ENCODE measurements around the gene GPX3. TPM values are rescaled to one million over a fixed set of nuclear protein-coding genes. Genes with fewer than 3 reads are reported as not detected.

The GPX3 gene
- total and polyA plus RNA-seq, 2 donors (not counting 3 experiments of a cell fraction or from before 2014, with no cell fraction given), result 5.1 to 17.1 TPM

GRCh38 chr5:151036556-151036955 lies 16.2 kb downstream of the GPX3 start:
- no peaks in the 10 kb centered on the region for H3K79me2 ChIP-seq (ENCODE audit: control insufficient read depth, insufficient read depth, low read length)
- intact Hi-C loops (cut with micrococcal nuclease), result no loop called here
- ChIA-PET CTCF (interaction anchor here (1.1 to 2.1 kb wide), 4 partner anchors 13 to 90 kb away, joined by 3 to 9 read pairs (median 4); no protein-coding TSS in a partner anchor), POLR2A (no interaction called here)
- no peak overlapping the region for H3K9ac ChIP-seq (replicated peaks; ENCODE audit: extremely low read depth, insufficient read depth, low read length)
- no peak overlapping the region for H2AFZ ChIP-seq (ENCODE audit: low read depth, low read length)
- no peak overlapping the region for H3K4me3 ChIP-seq (replicated peaks in 1 of 3; ENCODE audit: insufficient read depth in 1 of 3, low read depth in 1 of 3, low read length in 3 of 3)
- no peak overlapping the region for H3K4me2 ChIP-seq (ENCODE audit: insufficient read depth, low read length)
- peaks cover 21% of the 10 kb centered on the region for H3K4me1 ChIP-seq (ENCODE audit: control insufficient read depth, extremely low read depth, insufficient read depth, low read length)
- no peak overlapping the region for H3K27ac ChIP-seq (ENCODE audit: insufficient read depth, low read depth, low read length)
- no peaks in the 10 kb centered on the region for H4K20me1 ChIP-seq (replicated peaks; ENCODE audit: control insufficient read depth, extremely low read depth, insufficient read depth, low read length)
- DNase-seq (ENCODE audit: low read depth, low spot score) (no peak), FAIRE-seq (no peak)
- no TSS peak for BruUV-seq (replicated peaks)
- no peaks in the 10 kb centered on the region for H3K27me3 ChIP-seq (ENCODE audit: control insufficient read depth in 2 of 2, insufficient read depth in 2 of 2, low read length in 2 of 2)
- TF ChIP-seq, protein P1, sequence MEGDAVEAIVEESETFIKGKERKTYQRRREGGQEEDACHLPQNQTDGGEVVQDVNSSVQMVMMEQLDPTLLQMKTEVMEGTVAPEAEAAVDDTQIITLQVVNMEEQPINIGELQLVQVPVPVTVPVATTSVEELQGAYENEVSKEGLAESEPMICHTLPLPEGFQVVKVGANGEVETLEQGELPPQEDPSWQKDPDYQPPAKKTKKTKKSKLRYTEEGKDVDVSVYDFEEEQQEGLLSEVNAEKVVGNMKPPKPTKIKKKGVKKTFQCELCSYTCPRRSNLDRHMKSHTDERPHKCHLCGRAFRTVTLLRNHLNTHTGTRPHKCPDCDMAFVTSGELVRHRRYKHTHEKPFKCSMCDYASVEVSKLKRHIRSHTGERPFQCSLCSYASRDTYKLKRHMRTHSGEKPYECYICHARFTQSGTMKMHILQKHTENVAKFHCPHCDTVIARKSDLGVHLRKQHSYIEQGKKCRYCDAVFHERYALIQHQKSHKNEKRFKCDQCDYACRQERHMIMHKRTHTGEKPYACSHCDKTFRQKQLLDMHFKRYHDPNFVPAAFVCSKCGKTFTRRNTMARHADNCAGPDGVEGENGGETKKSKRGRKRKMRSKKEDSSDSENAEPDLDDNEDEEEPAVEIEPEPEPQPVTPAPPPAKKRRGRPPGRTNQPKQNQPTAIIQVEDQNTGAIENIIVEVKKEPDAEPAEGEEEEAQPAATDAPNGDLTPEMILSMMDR (IDR thresholded peaks at IDR 0.05; ENCODE audit: extremely low read depth in 1 of 2, insufficient read depth in 1 of 2, low read depth in 1 of 2, low read length in 2 of 2), result no peak
- no peak for TF ChIP-seq FOS (IDR thresholded peaks at IDR 0.05; ENCODE audit: borderline replicate concordance, insufficient read depth, low read length)
- no peak for TF ChIP-seq POLR2A (IDR thresholded peaks at IDR 0.05; ENCODE audit: low read depth, low read length)
- TF ChIP-seq MAX (IDR thresholded peaks at IDR 0.05; ENCODE audit: insufficient read depth, insufficient read length), result no peak
- TF ChIP-seq GATA2 (IDR thresholded peaks at IDR 0.05; ENCODE audit: insufficient read depth, insufficient read length, low read depth, low read length), result no peak
- TF ChIP-seq MYC (IDR thresholded peaks at IDR 0.05; ENCODE audit: low read depth, low read length), result no peak
- no peak for TF ChIP-seq POLR2AphosphoS5 (IDR thresholded peaks at IDR 0.05; ENCODE audit: insufficient read depth, low read depth, low read length)
- TF ChIP-seq EZH2 (IDR thresholded peaks at IDR 0.05; ENCODE audit: borderline replicate concordance, low read depth, low read length, severe bottlenecking), result no peak
- no peak for TF ChIP-seq JUN (IDR thresholded peaks at IDR 0.05; ENCODE audit: borderline replicate concordance, insufficient read depth, insufficient read length, low read depth)
- H3K9me1 ChIP-seq (replicated peaks; ENCODE audit: control insufficient read depth, extremely low read depth, insufficient read depth, low read length), result no peaks in the 10 kb centered on the region
- dilution Hi-C loops (cut with MboI; ENCODE audit: extremely low pct_ligation_motif_present, low sequenced_read_pairs), result loop anchor here (10.0 kb wide), 1 partner anchor 48 kb away; the partner anchor contains the start of gene TNIP1
- H3K9me3 ChIP-seq (replicated peaks; ENCODE audit: control insufficient read depth, insufficient read depth, low read length), result no peaks in the 10 kb centered on the region
- H3K36me3 ChIP-seq (ENCODE audit: control insufficient read depth in 2 of 2, extremely low read depth in 1 of 2, insufficient read depth in 2 of 2, low read length in 2 of 2), result peaks cover 6 to 40% of the 10 kb centered on the region in 2 experiments

Data from endothelial cell of umbilical vein (primary cell).